ENCODE results near the gene CNPPD1. TPM values are rescaled to one million over a fixed set of nuclear protein-coding genes. Genes with fewer than 3 reads are reported as not detected.

CNPPD1 gene
- total RNA-seq, 1 experiment from 2014 or later, result 33.9 TPM

- H3K27me3 Mint-ChIP-seq (ENCODE audit: insufficient read depth, unreplicated experiment), result no peaks in the 10 kb centered on the region
- CTCF ChIA-PET, result interaction anchor here (0.6 to 9.3 kb wide), 12 partner anchors 11 to 754 kb away, joined by 3 to 82 read pairs (median 7); partner anchors contain the start of genes GLB1L, NHEJ1 and STK16
Measured at GRCh38 chr2:219169930-219170654, 6.6 kb downstream of the CNPPD1 start, which contains the start of gene SLC23A3. TSS of gene SLC23A3 (minus strand) at chr2:219170029. CDS start at chr2:219169984, 45 bp downstream.

GRCh38 chr2:219168932-219169331, 7.8 kb downstream of the CNPPD1 start:
- ChIA-PET CTCF (interaction anchor here (2.2 to 9.3 kb wide), 3 partner anchors 10 to 130 kb away, joined by 11 to 82 read pairs (median 69); partner anchors contain the start of gene NHEJ1), POLR2A (no interaction called here)
- intact Hi-C loops (cut with micrococcal nuclease), result no loop called here
- H3K36me3 Mint-ChIP-seq (ENCODE audit: insufficient read depth, unreplicated experiment), result peaks cover 14% of the 10 kb centered on the region
- H3K4me1 Mint-ChIP-seq (ENCODE audit: insufficient read depth, unreplicated experiment), result peaks cover 8% of the 10 kb centered on the region
- no peak for TF ChIP-seq CTCF (IDR thresholded peaks at IDR 0.05; ENCODE audit: unreplicated experiment)
- BruUV-seq (replicated peaks), result no TSS peak
- H3K9me3 Mint-ChIP-seq (ENCODE audit: unreplicated experiment), result no peaks in the 10 kb centered on the region
- H3K4me3 Mint-ChIP-seq (ENCODE audit: unreplicated experiment), result no peak overlapping the region
- no peaks in the 10 kb centered on the region for H3K27me3 Mint-ChIP-seq (ENCODE audit: insufficient read depth, unreplicated experiment)
- no peak overlapping the region for H3K27ac Mint-ChIP-seq (ENCODE audit: low read depth, unreplicated experiment)
- DNase-seq (ENCODE audit: unreplicated experiment), result no peak

More at GRCh38 chr2:219169930-219170654, 6.6 kb downstream of the CNPPD1 start, which contains the start of gene SLC23A3:
- peaks cover 25% of the 10 kb centered on the region for H3K36me3 Mint-ChIP-seq (ENCODE audit: insufficient read depth, unreplicated experiment)
- no peak within 1 kb of the TSS for H3K4me3 Mint-ChIP-seq (ENCODE audit: unreplicated experiment)
- TF ChIP-seq CTCF (IDR thresholded peaks at IDR 0.05; ENCODE audit: unreplicated experiment), result no peak
- no peak within 1 kb of the TSS for H3K27ac Mint-ChIP-seq (ENCODE audit: low read depth, unreplicated experiment)
- POLR2A ChIA-PET, result interaction anchor here (1.1 kb wide), 2 partner anchors 10 to 125 kb away, joined by 3 read pairs; no protein-coding TSS in a partner anchor
- BruUV-seq (replicated peaks), result no TSS peak
- no peak for DNase-seq (ENCODE audit: unreplicated experiment)
- H3K4me1 Mint-ChIP-seq (ENCODE audit: insufficient read depth, unreplicated experiment), result peaks cover 8% of the 10 kb centered on the region
- no peaks in the 10 kb centered on the region for H3K9me3 Mint-ChIP-seq (ENCODE audit: unreplicated experiment)
- intact Hi-C loops (cut with micrococcal nuclease), result loop anchor here (2.0 kb wide), 1 partner anchor 125 kb away; no protein-coding TSS in a partner anchor

- no peaks in the 10 kb centered on the region for H3K27me3 Mint-ChIP-seq (ENCODE audit: insufficient read depth, unreplicated experiment)
- DNase-seq (ENCODE audit: unreplicated experiment), result no peak
- intact Hi-C loops (cut with micrococcal nuclease), result no loop called here
Measured at GRCh38 chr2:219168526-219168925, 8.2 kb downstream of the CNPPD1 start.

More at GRCh38 chr2:219168526-219168925, 8.2 kb downstream of the CNPPD1 start:
- Mint-ChIP-seq H3K27ac (ENCODE audit: low read depth, unreplicated experiment) (no peak overlapping the region), H3K4me1 (ENCODE audit: insufficient read depth, unreplicated experiment) (peaks cover 8% of the 10 kb centered on the region), H3K36me3 (ENCODE audit: insufficient read depth, unreplicated experiment) (peaks cover 10% of the 10 kb centered on the region), H3K4me3 (ENCODE audit: unreplicated experiment) (no peak overlapping the region), H3K9me3 (ENCODE audit: unreplicated experiment) (no peaks in the 10 kb centered on the region)
- ChIA-PET CTCF (interaction anchor here (9.3 kb wide), 2 partner anchors 9 to 125 kb away, joined by 69 to 82 read pairs; partner anchors contain the start of gene NHEJ1), POLR2A (no interaction called here)
- no peak for TF ChIP-seq CTCF (IDR thresholded peaks at IDR 0.05; ENCODE audit: unreplicated experiment)
- BruUV-seq (replicated peaks), result no TSS peak

Measured in MCF 10A (cell line).